Activated effector memory CD4-positive, alpha-beta T cell treated with anti-CD3 and anti-CD28 coated beads, Interleukin-2, amount 50 U/mL, for 16 hours (primary cell): ENCODE results near the gene PRPF40B.

Experiments
- DNase-seq: peaks from one replicate; pipeline ENCODE4 v3.0.0-alpha.2; 2020

Gene PRPF40B

GRCh38 chr12:49636979-49637755 lies 13.8 kb downstream of the PRPF40B start:
- DNase-seq, result peak; percentile 78

DNA sequence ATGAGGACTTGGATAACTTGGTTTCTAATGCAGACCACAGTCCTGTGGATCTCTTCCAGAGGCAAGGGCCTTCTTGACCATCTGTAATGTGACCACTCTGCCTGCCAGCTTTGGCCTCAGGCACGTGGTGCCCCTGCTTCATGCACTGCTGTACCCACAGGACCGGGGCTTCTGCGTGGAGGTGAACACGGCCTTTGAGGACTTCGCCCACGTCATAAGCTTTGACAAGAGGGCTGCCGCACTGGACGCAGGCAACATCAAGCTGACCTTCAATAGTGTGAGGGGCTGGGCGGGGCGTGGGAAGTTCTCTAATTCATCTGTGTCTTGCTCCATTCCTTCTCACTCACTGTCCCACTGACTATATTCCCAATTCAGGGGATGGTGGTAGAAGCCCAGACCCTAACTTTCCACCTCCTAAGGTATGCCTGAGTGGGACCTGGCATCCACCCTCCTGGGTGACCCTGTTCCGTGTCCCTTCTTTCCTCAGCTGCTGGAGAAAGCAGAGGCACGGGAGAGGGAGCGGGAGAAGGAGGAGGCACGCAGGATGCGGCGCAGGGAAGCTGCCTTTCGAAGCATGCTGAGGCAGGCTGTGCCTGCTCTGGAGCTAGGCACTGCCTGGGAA lies 18.5 kb downstream of the PRPF40B start:
- no peak for DNase-seq

DNA sequence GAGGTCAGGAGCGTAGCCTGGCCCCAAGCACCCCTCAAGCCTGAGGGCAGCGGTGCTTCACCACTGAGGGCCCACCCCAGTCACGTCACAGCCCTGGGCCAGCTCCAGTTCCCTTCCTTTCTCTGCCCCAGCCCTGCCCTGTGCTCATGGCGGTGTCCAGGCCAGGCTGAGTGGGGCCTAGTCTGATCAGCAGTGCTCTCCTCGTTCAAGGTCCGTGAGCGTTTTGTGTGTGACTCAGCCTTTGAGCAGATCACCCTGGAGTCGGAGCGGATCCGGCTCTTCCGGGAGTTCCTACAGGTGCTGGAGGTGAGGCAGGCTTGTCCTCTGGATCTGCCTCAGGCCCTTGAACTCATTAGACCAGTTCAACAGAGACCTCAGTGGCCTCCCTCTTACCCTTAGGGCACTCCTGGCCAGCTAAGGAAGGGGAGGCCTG lies 19.0 kb downstream of the PRPF40B start:
- DNase-seq, result peak; percentile 47

DNA sequence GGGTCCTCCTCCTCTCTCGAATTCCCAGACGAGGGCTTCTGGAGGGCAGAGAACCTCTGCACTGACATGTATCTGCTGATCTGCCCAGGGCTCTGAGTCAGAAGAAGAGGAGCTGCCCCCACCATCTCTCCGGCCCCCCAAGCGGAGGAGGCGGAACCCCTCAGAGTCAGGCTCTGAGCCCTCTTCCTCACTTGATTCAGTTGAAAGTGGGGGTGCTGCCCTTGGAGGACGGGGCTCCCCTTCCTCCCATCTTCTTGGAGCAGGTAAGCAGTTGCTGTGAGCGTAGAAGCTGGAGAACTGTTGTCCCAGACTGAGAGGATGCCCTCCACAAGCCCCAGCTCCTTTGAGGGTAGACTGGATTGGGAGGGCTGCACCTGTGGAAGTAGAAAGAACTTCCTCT lies 19.8 kb downstream of the PRPF40B start:
- DNase-seq, result peak; percentile 55

- no peak for DNase-seq
These were observed 20.7 kb downstream of the PRPF40B start for GRCh38 chr12:49643961-49644619.

GRCh38 chr12:49644620-49644994 lies 21.2 kb downstream of the PRPF40B start:
- peak; percentile 91 for DNase-seq

- DNase-seq, result no peak
These were observed 22.0 kb downstream of the PRPF40B start for GRCh38 chr12:49645146-49646039.

DNA sequence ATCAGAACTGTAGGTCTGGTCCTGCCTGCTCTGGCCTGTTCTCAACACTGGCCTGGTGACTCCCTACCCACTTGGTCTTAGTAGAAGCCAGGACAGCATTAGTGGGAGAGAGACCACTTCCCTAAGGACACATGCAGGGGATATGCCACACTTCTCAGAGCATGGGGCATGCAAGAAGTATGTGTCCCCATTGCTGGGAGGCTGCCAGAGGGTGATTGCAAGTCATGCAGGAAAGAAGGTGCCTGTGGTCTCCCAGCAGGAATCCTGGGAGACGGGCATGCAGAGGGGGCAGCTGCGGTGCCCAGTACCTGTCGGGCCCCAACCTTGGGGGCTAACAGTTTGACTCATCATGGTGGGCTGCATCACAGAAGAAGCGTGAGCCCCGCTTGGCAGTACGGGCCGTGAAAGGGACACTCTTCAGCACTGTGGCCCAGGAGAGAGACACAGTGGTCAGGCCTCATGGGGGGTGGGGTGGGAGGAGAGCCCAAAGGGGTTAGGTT lies 23.0 kb downstream of the PRPF40B start:
- no peak for DNase-seq

- no peak for DNase-seq
These were observed 23.7 kb downstream of the PRPF40B start for GRCh38 chr12:49646871-49647654.

GRCh38 chr12:49647827-49648711 lies 24.7 kb downstream of the PRPF40B start:
- DNase-seq, result no peak

GRCh38 chr12:49648712-49649003 lies 25.3 kb downstream of the PRPF40B start:
- DNase-seq, result no peak

- DNase-seq, result no peak
These were observed 26.1 kb downstream of the PRPF40B start for GRCh38 chr12:49649445-49649844.

DNA sequence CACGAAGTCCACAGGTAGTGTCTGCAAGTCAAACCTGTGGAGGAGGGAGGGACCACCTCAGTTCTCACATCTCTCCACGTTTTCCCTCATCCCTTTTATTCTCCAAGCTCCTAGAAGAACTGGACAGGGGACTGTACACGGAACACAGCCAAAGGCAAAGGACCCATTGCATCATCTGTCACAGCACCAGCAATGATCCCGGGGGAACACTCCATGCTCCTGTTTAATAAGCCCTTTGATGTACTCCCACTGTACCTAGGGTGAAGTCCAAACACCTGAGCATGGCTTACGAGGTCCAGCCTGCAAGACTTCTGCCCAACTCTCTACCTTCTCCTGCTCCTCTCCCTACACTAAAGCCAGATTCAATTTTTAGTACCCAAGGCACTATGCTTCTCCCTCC lies 26.5 kb downstream of the PRPF40B start:
- DNase-seq, result no peak

- DNase-seq, result peak; percentile 45
These were observed 28.5 kb downstream of the PRPF40B start for GRCh38 chr12:49651855-49652254.

- peak; percentile 47 for DNase-seq
These were observed 29.7 kb downstream of the PRPF40B start for GRCh38 chr12:49652921-49653520.

DNA sequence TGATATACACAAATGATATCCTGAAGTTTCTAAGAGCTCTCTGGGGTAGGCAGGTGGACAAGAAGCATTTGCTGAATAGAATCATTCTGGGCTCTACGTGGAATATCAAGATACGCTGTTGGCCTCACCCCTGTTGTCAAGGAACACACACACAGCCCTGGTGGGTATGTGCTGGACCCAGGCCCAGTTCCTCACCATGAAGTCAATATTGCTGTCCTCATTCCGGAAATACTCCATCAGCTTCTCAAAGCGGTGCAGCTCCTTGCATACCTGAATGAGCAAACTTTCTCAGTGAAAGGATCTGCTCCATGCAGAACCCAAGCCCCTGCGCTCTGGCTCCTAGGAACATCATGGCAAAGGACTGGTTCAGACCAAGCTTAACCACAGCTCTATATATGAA lies 31.4 kb downstream of the PRPF40B start:
- peak; percentile 46 for DNase-seq

- DNase-seq, result peak; percentile 41
These were observed 32.4 kb downstream of the PRPF40B start for GRCh38 chr12:49655595-49656236.

DNA sequence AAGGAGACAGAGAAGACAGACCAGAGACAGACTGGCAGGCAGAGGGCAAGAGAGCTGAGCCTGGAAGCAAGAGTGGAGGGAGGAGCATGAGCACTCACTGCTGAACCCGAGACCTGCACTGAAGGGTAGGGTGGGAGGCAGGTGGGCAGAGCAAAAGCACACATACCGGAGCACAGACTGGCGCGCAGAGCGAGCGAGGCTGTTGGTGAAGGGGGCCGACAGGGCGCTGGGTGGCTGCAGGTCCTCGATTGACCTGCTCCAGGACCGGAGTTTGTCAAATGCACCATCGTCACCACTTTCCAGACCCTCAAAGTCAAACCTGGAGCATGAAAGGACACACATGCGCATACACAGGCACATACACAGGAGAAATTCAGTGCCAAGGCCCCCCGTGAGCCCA lies 34.9 kb downstream of the PRPF40B start:
- DNase-seq, result no peak

DNA sequence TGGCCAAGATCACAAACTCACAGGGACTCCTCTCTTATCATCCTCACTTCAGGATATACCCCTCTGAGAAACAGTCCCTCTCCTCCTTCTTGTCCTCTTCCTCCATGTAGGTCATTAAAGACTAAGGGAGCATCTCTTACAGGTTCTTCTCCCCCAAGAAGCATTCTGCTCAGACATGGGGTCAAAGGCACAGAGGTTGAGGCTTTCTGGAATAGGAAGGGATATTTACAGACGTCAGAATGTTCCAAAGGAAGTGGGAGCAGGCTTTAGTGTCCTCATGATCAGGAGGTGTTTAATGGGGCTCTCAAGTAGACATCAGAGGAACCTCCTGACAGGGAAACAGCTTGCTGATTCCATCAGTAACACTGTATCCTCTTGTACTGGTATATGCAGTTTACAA lies 36.4 kb downstream of the PRPF40B start:
- DNase-seq, result no peak

GRCh38 chr12:49661191-49661590 lies 37.8 kb downstream of the PRPF40B start:
- DNase-seq, result no peak
